OCI-M2 (cell line): ENCODE measurements around the gene ADM5.
A peak's percentile ranks its signal among the peaks of the same experiment; 100 is the strongest.

Experiments used
- DNase-seq: peaks from one replicate; lab custom pipeline; 2025; ENCODE audit not compliant: unreplicated experiment; lab: John Stamatoyannopoulos, UW

Gene ADM5

GRCh38 chr19:49658139-49658517 is 31.3 kb upstream of the ADM5 start:
- no peak for DNase-seq

- DNase-seq = no peak
These were observed 30.6 kb upstream of the ADM5 start for GRCh38 chr19:49658566-49659442.

DNA sequence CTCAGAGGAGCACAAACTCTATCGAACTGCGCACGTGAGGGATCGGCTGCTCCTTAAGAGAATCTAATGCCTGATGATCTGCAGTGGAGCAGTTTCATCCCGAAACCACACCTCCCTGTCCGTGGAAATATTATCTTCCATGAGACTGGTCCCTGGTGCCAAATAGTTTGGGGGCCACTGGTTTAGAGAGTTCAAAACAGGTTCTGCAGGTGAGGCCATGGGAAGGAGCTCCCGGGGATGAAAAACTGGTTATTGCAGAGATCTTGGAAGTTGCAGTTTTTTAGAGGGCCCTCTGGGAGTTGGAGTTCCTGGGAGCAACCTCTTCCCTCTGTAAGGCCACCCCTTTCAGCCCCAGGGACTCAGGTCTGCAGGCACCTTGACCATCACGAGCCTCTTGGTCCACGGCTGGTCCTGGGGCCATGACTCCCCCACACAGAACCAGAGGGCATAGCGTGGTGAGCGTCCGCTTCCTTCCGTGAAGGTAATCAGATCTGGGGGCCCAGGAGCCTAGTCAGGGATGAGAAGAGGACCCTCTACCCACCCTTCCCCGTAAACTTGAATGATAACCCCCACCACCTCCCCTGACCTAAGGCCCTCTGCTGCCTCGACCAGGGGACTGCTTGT is 28.9 kb upstream of the ADM5 start:
- no peak for DNase-seq

DNA sequence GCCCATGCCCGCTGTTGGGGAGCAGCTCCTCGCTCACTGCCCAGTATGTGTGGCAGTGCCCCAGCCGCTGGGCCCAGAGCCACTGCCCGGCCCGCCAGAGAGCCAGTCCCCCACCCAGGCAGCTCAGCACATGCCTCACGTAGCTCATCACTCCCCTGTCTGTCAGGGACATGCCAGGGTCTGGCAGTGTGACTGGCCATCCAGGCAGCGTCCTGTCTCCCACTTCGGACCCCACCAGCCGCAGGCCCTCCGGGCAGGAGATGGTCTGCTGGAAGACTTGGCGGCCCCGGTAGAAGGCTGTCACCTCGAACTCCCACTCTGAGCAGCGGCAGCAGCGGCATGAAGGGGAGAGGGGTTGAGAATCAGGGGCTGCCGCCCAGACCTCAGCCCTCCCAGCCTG is 27.4 kb upstream of the ADM5 start:
- DNase-seq = no peak

GRCh38 chr19:49663224-49663623 is 26.2 kb upstream of the ADM5 start:
- no peak for DNase-seq

DNA sequence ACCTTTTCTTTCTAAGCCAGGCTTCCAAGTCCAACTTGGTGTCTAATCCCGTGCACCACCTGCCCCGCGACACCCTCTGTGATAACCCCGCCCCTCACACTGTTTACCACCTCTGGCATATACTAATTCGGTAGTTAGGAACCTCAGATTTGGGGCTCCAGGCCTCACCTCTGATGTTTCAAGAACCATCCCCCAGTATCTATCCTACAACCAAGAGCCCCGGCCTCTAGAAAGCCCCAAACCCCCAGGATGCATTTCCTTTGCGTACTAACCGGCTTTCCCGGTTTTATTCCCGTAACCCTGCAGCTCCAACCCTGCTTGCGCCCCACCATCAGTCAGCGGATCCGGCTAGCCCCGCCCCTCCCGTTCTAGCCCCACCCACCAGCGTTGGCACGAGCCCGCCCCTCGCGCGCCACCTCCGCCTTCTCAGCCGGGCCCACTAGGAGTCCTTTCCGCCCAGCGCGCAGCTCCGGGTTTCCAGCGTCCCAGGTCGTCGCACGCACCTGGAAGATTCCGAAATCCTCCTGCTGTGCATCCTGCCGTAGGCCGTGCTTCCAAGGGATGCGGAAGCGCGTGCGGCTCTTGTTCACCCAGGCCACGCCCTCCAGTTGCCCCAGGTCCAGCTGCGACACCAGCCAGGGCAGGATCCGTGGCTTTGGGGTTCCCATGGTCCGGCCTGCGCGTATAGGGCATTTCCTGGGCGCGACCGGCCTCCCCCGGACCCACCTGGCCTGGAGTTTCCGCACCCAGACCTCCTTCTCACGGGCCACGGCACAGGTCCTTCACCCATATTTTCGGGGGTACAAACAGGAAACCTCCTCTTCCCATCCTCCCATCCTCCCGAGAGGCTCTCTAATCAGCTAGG is 25.0 kb upstream of the ADM5 start:
- peak; percentile 55 for DNase-seq

- DNase-seq = no peak
These were observed 24.4 kb upstream of the ADM5 start for GRCh38 chr19:49665036-49665350.

- peak; percentile 80 for DNase-seq
These were observed 23.9 kb upstream of the ADM5 start, which contains the start of the genes BCL2L12 and IRF3 for GRCh38 chr19:49665351-49666119. Gene BCL2L12, plus strand, starts transcription at chr19:49665933. Its CDS starts 760 bp downstream, at chr19:49666693. Gene IRF3, minus strand, starts transcription at chr19:49665857. Its CDS starts 1,019 bp downstream, at chr19:49664838.

DNA sequence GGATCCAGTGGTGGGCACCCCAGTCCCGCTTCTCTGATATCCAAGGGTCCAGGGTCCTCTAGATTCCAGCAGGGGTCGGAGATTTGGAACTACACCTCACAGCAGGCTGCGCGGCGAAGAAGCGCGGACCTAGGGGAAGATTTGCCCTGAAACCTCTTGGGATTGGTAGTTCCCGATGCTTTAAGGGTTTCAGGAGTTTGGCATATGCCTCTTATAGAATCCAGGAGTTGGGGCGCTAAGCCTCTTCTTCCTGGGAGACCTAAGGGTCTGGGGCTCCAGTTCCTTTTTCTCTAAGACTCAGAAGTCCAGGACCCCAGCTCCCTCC is 23.3 kb upstream of the ADM5 start:
- DNase-seq = no peak

GRCh38 chr19:49667473-49667872 is 21.9 kb upstream of the ADM5 start:
- no peak for DNase-seq

GRCh38 chr19:49669516-49669915 is 19.9 kb upstream of the ADM5 start:
- no peak for DNase-seq

- no peak for DNase-seq
These were observed 17.1 kb upstream of the ADM5 start for GRCh38 chr19:49672131-49672919.

DNA sequence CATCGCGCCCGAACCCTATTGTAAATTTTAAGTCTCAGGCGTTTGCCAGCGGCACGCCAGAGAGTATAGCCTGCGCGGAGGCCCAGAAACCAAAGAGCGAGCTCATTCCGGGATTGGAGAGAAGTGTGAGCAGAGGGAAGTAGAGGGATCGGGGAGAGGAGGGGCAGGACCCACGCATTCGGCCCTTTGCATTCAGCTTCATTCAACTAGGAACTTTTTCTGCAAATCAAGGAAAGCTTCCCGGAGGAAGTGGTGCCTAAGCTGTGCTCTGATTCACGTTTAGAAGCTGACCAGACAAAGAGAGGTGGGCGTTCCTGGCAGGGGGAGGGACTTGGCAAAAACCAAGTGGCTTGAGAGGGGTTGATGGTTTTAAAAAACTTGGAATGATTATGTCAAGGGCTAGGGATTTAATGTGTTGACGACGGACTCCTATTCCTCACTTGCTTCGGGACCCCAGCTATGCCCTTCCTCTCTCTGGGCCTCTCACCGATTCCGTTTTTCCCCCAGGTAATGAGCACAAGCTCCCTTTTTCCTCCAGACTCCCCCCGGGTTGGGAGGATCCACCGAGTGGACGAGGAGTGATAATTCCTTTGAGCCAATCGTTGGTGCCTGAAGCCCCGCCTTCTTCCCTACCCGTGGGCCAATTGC is 13.1 kb upstream of the ADM5 start:
- peak; percentile 98 for DNase-seq

DNA sequence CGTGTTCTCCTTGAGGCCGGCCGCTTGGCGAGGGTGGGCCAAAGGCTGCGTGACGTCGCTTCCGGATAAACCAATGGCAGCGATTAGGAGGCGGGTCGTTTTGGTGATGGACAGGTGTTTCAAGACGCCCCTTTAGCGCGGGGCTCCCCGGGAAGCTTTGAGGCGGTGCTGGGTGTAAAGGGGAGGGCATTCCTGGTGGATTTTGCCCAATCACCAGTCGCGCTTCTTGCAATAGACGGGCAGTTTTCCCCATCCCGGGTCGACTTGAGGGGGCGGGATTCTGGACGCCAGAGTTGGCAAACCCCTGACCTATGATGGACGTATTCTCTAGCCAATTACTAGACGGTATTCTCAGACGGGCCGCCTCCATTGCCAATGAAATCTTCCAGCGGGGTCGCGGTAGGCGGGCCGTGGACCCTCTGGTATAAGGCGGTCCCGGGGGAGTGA is 12.6 kb upstream of the ADM5 start:
- DNase-seq = peak; percentile 99

DNA sequence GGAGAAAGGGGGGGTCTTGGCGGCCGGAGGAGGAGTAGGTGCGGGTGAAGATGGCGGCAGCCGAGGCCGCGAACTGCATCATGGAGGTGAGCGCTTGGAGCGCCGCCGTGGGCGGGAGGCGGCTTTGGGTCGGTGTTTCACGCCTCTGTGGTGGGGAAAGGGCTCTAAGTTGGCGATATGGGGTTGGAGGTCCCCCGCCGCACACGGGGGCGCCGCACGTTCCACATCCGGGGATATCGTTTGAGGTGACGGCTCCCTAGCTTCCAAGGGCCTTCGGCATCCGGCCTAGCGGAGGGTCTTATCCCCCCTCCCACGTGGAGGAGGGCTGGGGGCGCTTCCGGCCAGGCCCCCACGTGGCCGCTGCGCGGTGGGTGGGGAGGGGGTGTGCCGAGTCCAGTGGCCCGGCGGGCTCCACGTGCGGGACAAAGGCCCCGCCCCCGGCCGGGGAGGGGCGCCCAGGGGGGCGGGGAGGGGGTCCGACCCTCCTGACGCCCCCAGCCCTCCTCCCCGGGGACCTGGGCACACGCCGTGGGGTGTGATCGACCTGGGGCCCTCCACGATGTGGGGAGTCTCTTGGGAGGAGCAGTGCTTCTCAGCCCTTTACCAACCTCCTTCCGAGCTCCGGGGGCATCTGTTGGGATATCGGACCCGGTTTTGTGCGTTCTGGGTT is 12.0 kb upstream of the ADM5 start, which contains the start of gene PRMT1:
Gene PRMT1 (plus strand): TSS at position 41 of the 670 bp plus-strand sequence. CDS start 10 bp downstream, at position 51.
- no peak for DNase-seq

- peak; percentile 56 for DNase-seq
These were observed 11.3 kb upstream of the ADM5 start for GRCh38 chr19:49677901-49678674.

- no peak for DNase-seq
These were observed 10.2 kb upstream of the ADM5 start for GRCh38 chr19:49678985-49679770.
